Nephron progenitor cell (in vitro differentiated cells): ENCODE data around the gene EFNB2.

Experiments
- DNase-seq: peaks from one replicate; pipeline ENCODE4 v3.0.0; 2021
- H3K27ac Mint-ChIP-seq: 2 replicates; pipeline ENCODE4 v1.8.0; 2021; ENCODE audit warnings: mild to moderate bottlenecking, moderate library complexity, mixed read lengths
- H3K27me3 Mint-ChIP-seq: 2 replicates; pipeline ENCODE4 v1.8.0; 2021; ENCODE audit warnings: mild to moderate bottlenecking, low read depth, mixed read lengths; ENCODE audit not compliant: poor library complexity
- H3K36me3 Mint-ChIP-seq: 2 replicates; pipeline ENCODE4 v1.8.0; 2021; ENCODE audit warnings: low read depth, mixed read lengths
- H3K4me1 Mint-ChIP-seq: 2 replicates; pipeline ENCODE4 v1.8.0; 2021; ENCODE audit warnings: mixed read lengths
- H3K4me3 Mint-ChIP-seq: 2 replicates; pipeline ENCODE4 v1.8.0; 2021; ENCODE audit warnings: mild to moderate bottlenecking, moderate library complexity, mixed read lengths
- H3K9me3 Mint-ChIP-seq: 2 replicates; pipeline ENCODE4 v1.8.0; 2021; ENCODE audit warnings: mild to moderate bottlenecking, moderate library complexity, mixed read lengths
- CTCF ChIP-seq: fragments of 200-600 bp; sonication (generic); IDR thresholded peaks from 2 replicates; pipeline ENCODE4 v1.5.0; 2021; ENCODE audit warnings: antibody characterized with exemption

Gene EFNB2

GRCh38 chr13:106505732-106506131 is 29.7 kb downstream of the EFNB2 start:
- no peak for DNase-seq
- H3K27me3 Mint-ChIP-seq = no peaks in the 10 kb centered on the region
- peak overlapping the region; percentile 59 for H3K27ac Mint-ChIP-seq
- no peak overlapping the region for H3K4me3 Mint-ChIP-seq
- peaks cover 57% of the 10 kb centered on the region for H3K4me1 Mint-ChIP-seq
- H3K9me3 Mint-ChIP-seq = no peaks in the 10 kb centered on the region
- TF ChIP-seq CTCF = no peak
- H3K36me3 Mint-ChIP-seq = peaks cover 89% of the 10 kb centered on the region

- Mint-ChIP-seq H3K27me3 (no peaks in the 10 kb centered on the region), H3K4me3 (no peak overlapping the region), H3K4me1 (peaks cover 61% of the 10 kb centered on the region), H3K9me3 (no peaks in the 10 kb centered on the region), H3K36me3 (peaks cover 89% of the 10 kb centered on the region), H3K27ac (peak overlapping the region; percentile 59)
- no peak for DNase-seq
- TF ChIP-seq CTCF = no peak
These were observed 30.2 kb downstream of the EFNB2 start for GRCh38 chr13:106505295-106505694.

GRCh38 chr13:106503730-106504453 is 31.6 kb downstream of the EFNB2 start:
- TF ChIP-seq CTCF = no peak
- Mint-ChIP-seq H3K27ac (peak overlapping the region; percentile 58), H3K36me3 (peaks cover 82% of the 10 kb centered on the region), H3K4me1 (peaks cover 71% of the 10 kb centered on the region), H3K27me3 (no peaks in the 10 kb centered on the region), H3K4me3 (no peak overlapping the region), H3K9me3 (no peaks in the 10 kb centered on the region)
- DNase-seq = no peak

GRCh38 chr13:106503272-106503671 is 32.2 kb downstream of the EFNB2 start:
- DNase-seq = no peak
- Mint-ChIP-seq H3K36me3 (peaks cover 76% of the 10 kb centered on the region), H3K4me3 (no peak overlapping the region)

GRCh38 chr13:106500445-106500844 is 35.0 kb downstream of the EFNB2 start:
- Mint-ChIP-seq H3K4me1 (peaks cover 88% of the 10 kb centered on the region), H3K27me3 (no peaks in the 10 kb centered on the region), H3K9me3 (no peaks in the 10 kb centered on the region), H3K36me3 (peaks cover 64% of the 10 kb centered on the region), H3K4me3 (no peak overlapping the region), H3K27ac (peak overlapping the region; percentile 80)
- DNase-seq = no peak
- no peak for TF ChIP-seq CTCF

More at GRCh38 chr13:106503272-106503671, 32.2 kb downstream of the EFNB2 start:
- no peak for TF ChIP-seq CTCF
- H3K4me1 Mint-ChIP-seq = peaks cover 72% of the 10 kb centered on the region
- H3K27ac Mint-ChIP-seq = peak overlapping the region; percentile 58
- H3K9me3 Mint-ChIP-seq = no peaks in the 10 kb centered on the region
- no peaks in the 10 kb centered on the region for H3K27me3 Mint-ChIP-seq

GRCh38 chr13:106499896-106500295 is 35.6 kb downstream of the EFNB2 start:
- DNase-seq = no peak
- Mint-ChIP-seq H3K4me3 (no peak overlapping the region), H3K36me3 (peaks cover 62% of the 10 kb centered on the region), H3K4me1 (peaks cover 84% of the 10 kb centered on the region), H3K27ac (peak overlapping the region; percentile 80), H3K9me3 (no peaks in the 10 kb centered on the region), H3K27me3 (no peaks in the 10 kb centered on the region)
- no peak for TF ChIP-seq CTCF
